T-helper 22 cell (primary cell): ENCODE results near the gene LSM14B.
"Not testable (repeated sequence)": the region's sequence is repeated elsewhere in the genome, so short reads cannot be mapped to it uniquely, and the experiment has no call there.

Experiments used
- DNase-seq: peaks from one replicate; pipeline ENCODE4 v3.0.0-alpha.2; 2020; ENCODE audit warnings: low read depth

LSM14B gene

GRCh38 chr20:62114894-62115293, 7.4 kb upstream of the LSM14B start:
- DNase-seq: no peak

- not testable (repeated sequence) for DNase-seq
Measured at GRCh38 chr20:62115800-62116407, 6.4 kb upstream of the LSM14B start.

GRCh38 chr20:62116558-62117361, 5.5 kb upstream of the LSM14B start:
- no peak for DNase-seq

- DNase-seq: no peak
Measured at GRCh38 chr20:62117362-62117646, 5.0 kb upstream of the LSM14B start.

- DNase-seq: peak; percentile 77
Measured at GRCh38 chr20:62117658-62118057, 4.6 kb upstream of the LSM14B start.

- DNase-seq: no peak
Measured at GRCh38 chr20:62118113-62119043, 3.9 kb upstream of the LSM14B start.

- no peak for DNase-seq
Measured at GRCh38 chr20:62119115-62119514, 3.2 kb upstream of the LSM14B start.

- DNase-seq: no peak
Measured at GRCh38 chr20:62119591-62120364, 2.5 kb upstream of the LSM14B start.

- no peak for DNase-seq
Measured at GRCh38 chr20:62120365-62120762, 1.9 kb upstream of the LSM14B start.

- no peak for DNase-seq
Measured at GRCh38 chr20:62120990-62121775, 1.1 kb upstream of the LSM14B start.

GRCh38 chr20:62122654-62123449, 577 bp downstream of the LSM14B start:
- peak; percentile 36 for DNase-seq

- DNase-seq: no peak
Measured at GRCh38 chr20:62123450-62124118, 1.3 kb downstream of the LSM14B start.

GRCh38 chr20:62126141-62126540, 3.9 kb downstream of the LSM14B start:
- no peak for DNase-seq

GRCh38 chr20:62127799-62128198, 5.5 kb downstream of the LSM14B start:
- no peak for DNase-seq

GRCh38 chr20:62128502-62128901, 6.2 kb downstream of the LSM14B start:
- no peak for DNase-seq

- DNase-seq: no peak
Measured at GRCh38 chr20:62129731-62130531, 7.7 kb downstream of the LSM14B start.

- DNase-seq: no peak
Measured at GRCh38 chr20:62131560-62132320, 9.5 kb downstream of the LSM14B start.

- DNase-seq: no peak
Measured at GRCh38 chr20:62132421-62132820, 10.1 kb downstream of the LSM14B start.
